ENCODE measurements around the gene SV2B. TPM values are rescaled to one million over a fixed set of nuclear protein-coding genes. Genes with fewer than 3 reads are reported as not detected.
A peak's percentile ranks its signal among the peaks of the same experiment; 100 is the strongest.

The SV2B gene
- total and polyA plus RNA-seq, 2 experiments from 2014 or later = 0.06 to 0.76 TPM

GRCh38 chr15:91156175-91156726, 56.2 kb downstream of the SV2B start:
- H3K4me3 Mint-ChIP-seq = no peak overlapping the region
- H3K9me3 Mint-ChIP-seq = no peaks in the 10 kb centered on the region
- H3K79me2 ChIP-seq (replicated peaks; ENCODE audit: insufficient read depth) = no peaks in the 10 kb centered on the region
- no peak for TF ChIP-seq REST (IDR thresholded peaks at IDR 0.05; ENCODE audit: unreplicated experiment)
- no peak for TF ChIP-seq STAT1 (IDR thresholded peaks at IDR 0.05; ENCODE audit: unreplicated experiment)
- TF ChIP-seq EZH2phosphoT487 (IDR thresholded peaks at IDR 0.05; ENCODE audit: unreplicated experiment) = no peak
- no peak for TF ChIP-seq CTCF (conservative IDR thresholded peaks at IDR 0.05; ENCODE audit: low read depth in 2 of 2)
- TF ChIP-seq JUNB (IDR thresholded peaks at IDR 0.05; ENCODE audit: unreplicated experiment) = no peak
- no peak for TF ChIP-seq POLR2AphosphoS5 (IDR thresholded peaks at IDR 0.05; ENCODE audit: low read depth)
- TF ChIP-seq ETS1 (IDR thresholded peaks at IDR 0.05) = no peak
- TF ChIP-seq ZNF114 (CRISPR knock-in tag; IDR thresholded peaks at IDR 0.05) = no peak
- no peaks in the 10 kb centered on the region for H4K20me1 ChIP-seq (replicated peaks; ENCODE audit: insufficient read depth)
- ATAC-seq (no peak), DNase-seq (ENCODE audit: low spot score) (no peak)
- H3K27ac Mint-ChIP-seq = no peak overlapping the region
- H3K27ac ChIP-seq (ENCODE audit: low read depth) = no peak overlapping the region
- H2AFZ ChIP-seq = peak overlapping the region; percentile 38; the same call in 1 of the 2 replicates
- no peaks in the 10 kb centered on the region for H3F3A ChIP-seq (replicated peaks; ENCODE audit: low read depth)
- H3K36me3 Mint-ChIP-seq (ENCODE audit: low read depth) = no peaks in the 10 kb centered on the region
- 0 out of 2 replicates have a peak, but pooled peaks cover 6% of the 10 kb centered on the region for H3K9me2 ChIP-seq (ENCODE audit: insufficient read depth)
- peaks cover 2% of the 10 kb centered on the region for H3K27me3 Mint-ChIP-seq (ENCODE audit: insufficient read depth, low read depth, poor library complexity)
- H3K4me2 ChIP-seq = no peak overlapping the region
- H3K27me3 ChIP-seq (ENCODE audit: insufficient read depth) = no peaks in the 10 kb centered on the region
- peaks cover 5% of the 10 kb centered on the region; the same call in 1 of the 3 replicates for H3K4me1 Mint-ChIP-seq
- no peaks in the 10 kb centered on the region for H3K36me3 ChIP-seq (ENCODE audit: insufficient read depth)
- H3K4me1 ChIP-seq (ENCODE audit: insufficient read depth) = no peaks in the 10 kb centered on the region
- H3K4me3 ChIP-seq = no peak overlapping the region
